ENCODE results near the gene DNAH12.
"Not testable (repeated sequence)": the region's sequence is repeated elsewhere in the genome, so short reads cannot be mapped to it uniquely, and the experiment has no call there.

DNA sequence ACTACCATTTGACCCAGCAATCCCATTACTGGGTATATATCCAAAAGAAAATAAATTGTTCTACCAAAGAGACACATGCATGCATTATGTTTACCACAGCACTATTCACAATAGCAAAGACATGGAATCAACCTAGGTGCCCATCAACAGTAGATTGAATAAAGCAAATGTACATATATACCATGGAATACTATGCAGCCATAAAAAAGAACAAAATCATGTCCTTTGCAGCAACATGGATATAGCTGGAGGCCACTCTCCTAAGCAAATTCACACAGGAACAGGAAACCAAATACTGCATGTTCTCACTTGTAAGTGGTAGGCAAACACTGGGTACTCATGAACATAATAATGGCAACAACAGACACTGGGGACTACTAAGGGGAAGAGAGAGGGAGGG, 104.0 kb downstream of the DNAH12 start:
- TF ChIP-seq CTCF (conservative IDR thresholded peaks at IDR 0.05; ENCODE audit: low read length); EZH2phosphoT487 (IDR thresholded peaks at IDR 0.05; ENCODE audit: borderline replicate concordance, low read depth, low read length): not testable (repeated sequence)

Data from OCI-LY7 (cell line).